NT2/D1 (cell line): Measurements from ENCODE around the gene IRF2.
A peak's percentile ranks its signal among the peaks of the same experiment; 100 is the strongest.

Experiments
- DNase-seq: peaks from one replicate; pipeline ENCODE4 v3.0.0-alpha.2; 2011; ENCODE audit warnings: low read depth, low spot score
- H3K27me3 ChIP-seq: 2 replicates; pipeline ENCODE4 v1.6.0; 2011; ENCODE audit warnings: mild to moderate bottlenecking; ENCODE audit not compliant: insufficient read length, insufficient read depth
- H3K36me3 ChIP-seq: 2 replicates; pipeline ENCODE4 v1.6.1; 2011; ENCODE audit warnings: mild to moderate bottlenecking, low read length, mixed read lengths; ENCODE audit not compliant: insufficient read depth, insufficient read length
- H3K4me1 ChIP-seq: 2 replicates; pipeline ENCODE4 v1.5.1; 2011; ENCODE audit not compliant: insufficient read depth, insufficient read length
- H3K4me3 ChIP-seq: 2 replicates; pipeline ENCODE4 v1.5.1; 2011; ENCODE audit warnings: low read depth; ENCODE audit not compliant: insufficient read length
- H3K9ac ChIP-seq: 2 replicates; pipeline ENCODE4 v1.6.0; 2011; ENCODE audit warnings: low read depth; ENCODE audit not compliant: insufficient read length
- H3K9me3 ChIP-seq: 2 replicates; pipeline ENCODE4 v1.5.1; 2011; ENCODE audit warnings: mild to moderate bottlenecking, low read length; ENCODE audit not compliant: insufficient read depth
- SUZ12 ChIP-seq: IDR thresholded peaks from 2 replicates; pipeline ENCODE4 v1.6.1; 2011; ENCODE audit not compliant: insufficient read length, insufficient read depth; ENCODE audit errors: extremely low read depth
- YY1 ChIP-seq: IDR thresholded peaks from 2 replicates; pipeline ENCODE4 v1.6.1; 2011; ENCODE audit not compliant: insufficient read length, insufficient read depth
- ZNF274 ChIP-seq: IDR thresholded peaks from 2 replicates; pipeline ENCODE4 v1.6.1; 2011; ENCODE audit warnings: mild to moderate bottlenecking, low read depth, low read length

The IRF2 gene

GRCh38 chr4:184392316-184392715 lies 82.0 kb downstream of the IRF2 start:
- no peak overlapping the region for H3K4me3 ChIP-seq
- no peak overlapping the region for H3K9ac ChIP-seq
- H3K9me3 ChIP-seq: no peaks in the 10 kb centered on the region
- no peak for DNase-seq
- no peak for TF ChIP-seq ZNF274
- TF ChIP-seq YY1: no peak
- no peak for TF ChIP-seq SUZ12
- no peaks in the 10 kb centered on the region for H3K27me3 ChIP-seq
- H3K36me3 ChIP-seq: peaks cover 28% of the 10 kb centered on the region
- H3K4me1 ChIP-seq: peaks cover 4% of the 10 kb centered on the region

DNA sequence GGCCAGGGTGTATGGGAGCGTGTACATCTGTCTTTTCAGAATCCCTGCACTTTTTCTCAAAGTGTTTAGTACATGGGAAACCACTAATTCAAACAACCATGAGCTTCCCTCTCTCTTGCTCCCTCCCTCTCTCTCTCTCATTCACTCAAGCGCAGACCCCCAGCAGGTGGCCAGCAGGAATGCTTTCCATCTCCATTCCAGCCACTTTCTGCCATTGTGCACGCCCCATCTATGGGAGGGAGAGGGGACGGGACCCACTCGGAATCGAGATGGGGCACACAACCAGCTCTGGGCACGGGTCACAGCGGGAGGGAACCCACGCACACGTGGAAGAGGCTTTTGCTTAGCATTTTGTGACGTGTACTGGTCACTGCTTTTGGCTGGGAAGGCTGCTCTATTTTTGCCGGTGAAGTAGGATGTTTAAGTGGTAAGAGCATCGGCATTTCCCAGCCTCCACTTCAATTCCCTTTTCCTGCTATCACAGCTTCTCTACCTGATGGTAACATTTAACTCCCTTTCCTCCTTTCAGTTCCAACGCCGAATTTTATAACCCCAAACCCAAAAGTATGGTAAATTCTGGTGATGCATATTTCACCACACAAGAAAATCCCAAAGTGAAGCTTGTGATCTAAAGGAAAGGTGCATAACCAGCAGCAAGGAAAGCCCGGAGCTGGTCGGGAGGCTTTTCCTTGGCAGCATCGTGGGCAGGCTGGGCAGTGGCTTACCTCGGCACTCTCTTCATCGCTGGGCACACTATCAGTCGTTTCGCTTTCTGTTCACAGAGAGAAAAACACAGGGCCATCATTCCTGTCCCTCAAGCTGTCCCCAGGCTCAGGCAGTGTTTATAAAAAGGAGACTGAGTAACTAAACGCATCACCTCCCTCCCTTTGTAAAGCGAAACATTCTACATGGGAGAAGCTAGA lies 84.1 kb downstream of the IRF2 start:
- Histone ChIP-seq H3K4me3 (no peak overlapping the region), H3K9ac (no peak overlapping the region), H3K27me3 (no peaks in the 10 kb centered on the region), H3K9me3 (no peaks in the 10 kb centered on the region), H3K4me1 (peaks cover 10% of the 10 kb centered on the region), H3K36me3 (peaks cover 23% of the 10 kb centered on the region)
- DNase-seq: peak; percentile 33
- no peak for TF ChIP-seq SUZ12
- TF ChIP-seq ZNF274: no peak
- no peak for TF ChIP-seq YY1

DNA sequence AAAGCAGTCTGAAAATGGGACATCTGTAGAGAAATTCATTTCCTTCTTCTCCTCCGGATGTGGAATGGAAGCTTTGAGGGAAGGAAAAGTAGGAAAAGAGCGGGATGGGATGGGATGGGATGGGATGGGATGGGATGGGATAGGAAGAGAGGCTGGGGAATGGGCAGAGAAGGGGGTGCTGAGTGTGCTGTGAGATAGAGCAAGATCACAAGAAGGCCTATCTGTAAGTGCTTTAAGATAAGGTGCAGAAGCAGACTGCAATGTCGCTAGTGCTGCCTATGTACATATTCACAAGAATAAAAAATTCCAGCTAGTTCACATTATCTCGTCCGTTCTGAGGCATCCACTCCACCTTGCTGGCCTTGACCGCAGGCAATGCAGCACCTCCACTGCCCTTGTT lies 86.2 kb downstream of the IRF2 start:
- Histone ChIP-seq H3K9ac (no peak overlapping the region), H3K36me3 (peaks cover 23% of the 10 kb centered on the region), H3K9me3 (no peaks in the 10 kb centered on the region), H3K4me1 (peaks cover 14% of the 10 kb centered on the region), H3K4me3 (no peak overlapping the region), H3K27me3 (no peaks in the 10 kb centered on the region)
- TF ChIP-seq YY1 (no peak), ZNF274 (no peak), SUZ12 (no peak)
- DNase-seq: no peak

DNA sequence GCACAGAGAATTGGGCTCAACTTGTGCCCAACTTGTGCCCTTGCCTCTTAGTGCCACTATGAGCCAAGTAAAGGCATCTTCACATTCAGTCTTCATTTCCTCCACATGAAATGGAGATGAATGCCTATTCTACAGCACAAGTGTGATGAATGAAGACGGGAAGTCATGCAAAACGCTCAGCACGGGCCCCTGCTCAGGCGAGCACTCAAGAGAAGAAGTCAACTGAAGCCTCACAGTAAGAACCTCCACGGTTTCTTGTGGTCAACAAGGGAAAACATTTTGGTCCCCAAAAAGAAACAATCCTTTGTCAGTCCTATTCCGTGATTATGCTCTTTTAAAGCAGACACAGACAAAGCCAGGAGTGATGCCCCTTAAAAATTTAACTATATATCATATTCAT lies 87.0 kb downstream of the IRF2 start:
- no peak for TF ChIP-seq ZNF274
- no peak for TF ChIP-seq YY1
- TF ChIP-seq SUZ12: no peak
- H3K4me1 ChIP-seq: peaks cover 14% of the 10 kb centered on the region
- H3K9ac ChIP-seq: no peak overlapping the region
- H3K9me3 ChIP-seq: no peaks in the 10 kb centered on the region
- DNase-seq: no peak
- no peaks in the 10 kb centered on the region for H3K27me3 ChIP-seq
- H3K36me3 ChIP-seq: peaks cover 16% of the 10 kb centered on the region
- H3K4me3 ChIP-seq: no peak overlapping the region

GRCh38 chr4:184386271-184386781 lies 88.0 kb downstream of the IRF2 start:
- peak; percentile 28 for DNase-seq
- Histone ChIP-seq H3K36me3 (peaks cover 10% of the 10 kb centered on the region), H3K4me3 (no peak overlapping the region), H3K9ac (no peak overlapping the region), H3K4me1 (peaks cover 14% of the 10 kb centered on the region), H3K27me3 (no peaks in the 10 kb centered on the region), H3K9me3 (no peaks in the 10 kb centered on the region)
- TF ChIP-seq YY1: no peak
- no peak for TF ChIP-seq SUZ12
- no peak for TF ChIP-seq ZNF274

- H3K9me3 ChIP-seq: no peaks in the 10 kb centered on the region
- no peaks in the 10 kb centered on the region for H3K27me3 ChIP-seq
- H3K4me1 ChIP-seq: peaks cover 14% of the 10 kb centered on the region
- H3K36me3 ChIP-seq: peaks cover 10% of the 10 kb centered on the region
- no peak overlapping the region for H3K4me3 ChIP-seq
- DNase-seq: no peak
- no peak for TF ChIP-seq SUZ12
- no peak for TF ChIP-seq ZNF274
- TF ChIP-seq YY1: no peak
- no peak overlapping the region for H3K9ac ChIP-seq
Measured at GRCh38 chr4:184385705-184386141, 88.6 kb downstream of the IRF2 start.
